ENCODE measurements around the gene UPK2. TPM values are rescaled to one million over a fixed set of nuclear protein-coding genes. Genes with fewer than 3 reads are reported as not detected.
"Not testable (repeated sequence)": the region's sequence is repeated elsewhere in the genome, so short reads cannot be mapped to it uniquely, and the experiment has no call there.

The UPK2 gene
- polyA plus RNA-seq, 1 of the 3 experiments (the other 2 are of a cell fraction), result 0.15 TPM

DNA sequence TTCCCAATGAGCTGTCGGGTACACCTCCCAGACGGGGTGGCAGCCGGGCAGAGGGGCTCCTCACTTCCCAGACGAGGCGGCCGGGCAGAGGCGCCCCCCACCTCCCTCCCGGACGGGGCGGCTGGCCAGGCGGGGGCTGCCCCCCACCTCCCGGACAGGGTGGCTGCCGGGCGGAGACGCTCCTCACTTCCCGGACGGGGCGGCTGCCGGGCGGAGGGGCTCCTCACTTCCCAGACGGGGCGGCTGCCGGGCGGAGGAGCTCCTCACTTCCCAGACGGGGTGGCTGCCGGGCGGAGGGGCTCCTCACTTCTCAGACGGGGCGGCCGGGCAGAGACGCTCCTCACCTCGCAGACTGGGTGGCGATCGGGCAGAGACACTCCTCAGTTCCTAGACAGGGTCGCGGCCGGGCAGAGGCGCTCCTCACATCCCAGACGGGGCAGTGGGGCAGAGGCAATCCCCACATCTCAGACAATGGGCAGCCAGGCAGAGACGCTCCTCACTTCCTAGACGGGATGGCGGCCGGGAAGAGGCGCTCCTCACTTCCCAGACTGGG, 35.5 kb downstream of the UPK2 start:
- H3K27ac ChIP-seq (ENCODE audit: low read depth in 2 of 2, low read length in 1 of 2); POLR2A ChIA-PET: not testable (repeated sequence)
- 90% methylated on average over 12 of the region's 44 CpGs for WGBS (ENCODE audit: low lambda C conversion rate)

DNA sequence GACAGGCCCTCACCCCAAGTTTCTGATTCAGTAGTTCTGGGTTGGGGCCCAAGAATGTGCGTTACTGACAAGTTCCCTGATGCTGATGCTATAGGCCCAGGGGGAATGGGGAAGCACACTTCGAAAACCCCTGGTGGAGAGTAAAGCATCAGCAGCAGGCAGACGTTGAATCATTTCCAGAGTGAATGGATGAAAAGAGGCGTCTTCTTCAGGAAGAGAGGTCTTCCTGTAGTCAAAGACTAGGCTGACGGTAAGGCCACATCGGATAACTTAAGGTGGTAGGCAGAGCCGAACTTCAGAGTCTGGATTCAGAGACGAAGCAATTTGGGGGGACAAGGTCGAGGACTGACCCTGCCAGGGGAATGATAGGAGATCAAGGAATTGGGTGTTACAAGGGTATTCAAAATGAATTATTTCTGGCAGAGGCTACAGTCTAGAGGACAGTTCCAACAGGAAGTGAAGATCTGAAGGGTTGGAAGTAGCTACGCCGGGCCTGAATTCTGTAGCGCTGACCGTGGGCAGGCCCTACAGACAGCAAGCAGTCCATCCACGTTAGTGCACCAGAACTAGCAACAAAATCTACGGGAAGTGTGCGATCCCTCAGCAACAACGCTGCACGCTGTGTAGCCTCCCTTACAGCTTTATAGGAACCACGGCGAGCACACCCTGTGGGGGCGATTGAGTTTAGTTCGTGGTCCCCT, 41.0 kb downstream of the UPK2 start:
- peak overlapping the region; percentile 26 to 67; a peak in 3 of 4 replicates for H3K27ac ChIP-seq (ENCODE audit: low read depth in 2 of 2, low read length in 1 of 2)
- peaks cover 23% of the 10 kb centered on the region for H3F3A ChIP-seq (replicated peaks; ENCODE audit: insufficient read depth)
- CTCF ChIA-PET, result interaction anchor here (0.6 to 4.1 kb wide), 8 partner anchors 15 to 307 kb away, joined by 3 to 13 read pairs (median 4); partner anchors contain the start of genes BCL9L and UPK2
- H3K36me3 ChIP-seq (replicated peaks in 1 of 2; ENCODE audit: control insufficient read depth in 1 of 2, insufficient read depth in 2 of 2, low read length in 1 of 2), result peaks cover 3 to 24% of the 10 kb centered on the region in 2 experiments
- no peaks in the 10 kb centered on the region for H3K9me3 ChIP-seq
- H3K9ac ChIP-seq, result peak overlapping the region; percentile 78
- H3K4me1 ChIP-seq (ENCODE audit: control insufficient read depth in 1 of 2, insufficient read depth in 2 of 2, low read depth in 1 of 2, low read length in 1 of 2), result peaks cover 5 to 16% of the 10 kb centered on the region in 2 experiments; a peak in 3 of 4 replicates
- TF ChIP-seq CHD2 (IDR thresholded peaks at IDR 0.05; ENCODE audit: low read length, partially characterized antibody) (no peak), GABPA (IDR thresholded peaks at IDR 0.05; ENCODE audit: low read depth) (peak; percentile 13; the same call in 1 of the 2 replicates)
- TF ChIP-seq, protein P1, sequence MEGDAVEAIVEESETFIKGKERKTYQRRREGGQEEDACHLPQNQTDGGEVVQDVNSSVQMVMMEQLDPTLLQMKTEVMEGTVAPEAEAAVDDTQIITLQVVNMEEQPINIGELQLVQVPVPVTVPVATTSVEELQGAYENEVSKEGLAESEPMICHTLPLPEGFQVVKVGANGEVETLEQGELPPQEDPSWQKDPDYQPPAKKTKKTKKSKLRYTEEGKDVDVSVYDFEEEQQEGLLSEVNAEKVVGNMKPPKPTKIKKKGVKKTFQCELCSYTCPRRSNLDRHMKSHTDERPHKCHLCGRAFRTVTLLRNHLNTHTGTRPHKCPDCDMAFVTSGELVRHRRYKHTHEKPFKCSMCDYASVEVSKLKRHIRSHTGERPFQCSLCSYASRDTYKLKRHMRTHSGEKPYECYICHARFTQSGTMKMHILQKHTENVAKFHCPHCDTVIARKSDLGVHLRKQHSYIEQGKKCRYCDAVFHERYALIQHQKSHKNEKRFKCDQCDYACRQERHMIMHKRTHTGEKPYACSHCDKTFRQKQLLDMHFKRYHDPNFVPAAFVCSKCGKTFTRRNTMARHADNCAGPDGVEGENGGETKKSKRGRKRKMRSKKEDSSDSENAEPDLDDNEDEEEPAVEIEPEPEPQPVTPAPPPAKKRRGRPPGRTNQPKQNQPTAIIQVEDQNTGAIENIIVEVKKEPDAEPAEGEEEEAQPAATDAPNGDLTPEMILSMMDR (IDR thresholded peaks at IDR 0.05), result peak; percentile 47
- peak overlapping the region; percentile 98 for H3K4me2 ChIP-seq
- H3K4me3 ChIP-seq (ENCODE audit: low read depth in 2 of 2, low read length in 1 of 2), result peak overlapping the region; percentile 77 to 97
- 24% methylated on average over 16 of the region's 22 CpGs for WGBS (ENCODE audit: low lambda C conversion rate)
- peaks cover 51% of the 10 kb centered on the region for H3K79me2 ChIP-seq (ENCODE audit: insufficient read depth)
- peak; percentile 66 for DNase-seq
- POLR2A ChIA-PET, result interaction anchor here (1.0 to 1.6 kb wide), 3 partner anchors 8 to 206 kb away, joined by 3 to 5 read pairs (median 3); partner anchors contain the start of gene DDX6
- H3K9me2 ChIP-seq, result no peaks in the 10 kb centered on the region
- no peaks in the 10 kb centered on the region for H4K20me1 ChIP-seq (ENCODE audit: insufficient read depth)
- H2AFZ ChIP-seq (ENCODE audit: low read depth), result peak overlapping the region; percentile 99
- H3K27me3 ChIP-seq (ENCODE audit: insufficient read depth), result no peaks in the 10 kb centered on the region

More for the DNA sequence above, 35.5 kb downstream of the UPK2 start:
- H3K9me3 ChIP-seq; CTCF ChIA-PET; DNase-seq; H3K27me3 ChIP-seq (ENCODE audit: insufficient read depth); H3F3A ChIP-seq (replicated peaks; ENCODE audit: insufficient read depth); H3K4me2 ChIP-seq; H4K20me1 ChIP-seq (ENCODE audit: insufficient read depth); H3K9ac ChIP-seq; H3K36me3 ChIP-seq (replicated peaks in 1 of 2; ENCODE audit: control insufficient read depth in 1 of 2, insufficient read depth in 2 of 2, low read length in 1 of 2); H3K79me2 ChIP-seq (ENCODE audit: insufficient read depth); H3K9me2 ChIP-seq; H3K4me1 ChIP-seq (ENCODE audit: control insufficient read depth in 1 of 2, insufficient read depth in 2 of 2, low read depth in 1 of 2, low read length in 1 of 2); H2AFZ ChIP-seq (ENCODE audit: low read depth); H3K4me3 ChIP-seq (ENCODE audit: low read depth in 2 of 2, low read length in 1 of 2): not testable (repeated sequence)

DNA sequence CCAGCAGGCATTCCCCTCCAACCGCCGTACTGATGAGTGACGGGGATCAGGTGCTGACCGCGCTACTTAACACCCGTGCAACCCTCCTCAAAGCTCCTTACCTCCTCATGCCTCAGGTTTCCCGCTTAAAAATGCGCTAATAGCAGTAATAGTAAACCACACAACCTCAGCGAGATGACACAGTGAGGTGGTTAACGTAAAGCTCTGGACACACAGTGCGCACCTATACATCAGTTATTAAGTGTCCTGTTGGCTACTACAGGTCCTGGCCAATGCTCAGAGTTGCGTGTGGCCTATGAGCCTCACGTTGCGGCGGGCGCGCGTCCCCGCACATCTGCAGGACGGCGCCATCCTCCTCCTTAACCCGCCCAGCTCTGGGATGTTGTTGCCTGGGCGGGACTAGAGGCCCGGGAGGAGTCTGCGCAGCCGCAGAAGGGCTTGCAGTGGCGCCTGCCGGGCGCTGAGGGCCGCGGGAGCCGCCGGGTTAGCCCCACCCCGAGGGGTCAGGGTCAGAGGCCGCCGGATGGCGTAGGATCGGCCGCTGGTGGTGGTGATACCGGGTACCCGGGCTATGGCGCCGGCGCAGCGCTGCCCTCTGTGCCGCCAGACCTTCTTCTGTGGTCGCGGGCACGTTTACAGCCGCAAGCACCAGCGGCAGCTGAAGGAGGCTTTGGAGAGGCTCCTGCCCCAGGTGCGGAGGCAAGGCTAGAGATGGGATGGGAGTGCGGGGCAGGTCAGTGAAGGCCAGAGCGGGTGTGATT, 41.7 kb downstream of the UPK2 start, which contains the start of gene CENATAC:
Gene CENATAC, plus strand, starts transcription at position 512 of the 761 bp plus-strand sequence. Its CDS starts 60 bp downstream, at position 572.
- H3K9me3 ChIP-seq, result no peaks in the 10 kb centered on the region
- no peaks in the 10 kb centered on the region for H3K27me3 ChIP-seq (ENCODE audit: insufficient read depth)
- H4K20me1 ChIP-seq (ENCODE audit: insufficient read depth), result no peaks in the 10 kb centered on the region
- H3K27ac ChIP-seq (ENCODE audit: low read depth in 2 of 2, low read length in 1 of 2), result peak within 1 kb of the TSS; percentile 67 to 69
- H3K36me3 ChIP-seq (replicated peaks in 1 of 2; ENCODE audit: control insufficient read depth in 1 of 2, insufficient read depth in 2 of 2, low read length in 1 of 2), result peaks cover 3 to 32% of the 10 kb centered on the region in 2 experiments
- TF ChIP-seq TAF1 (IDR thresholded peaks at IDR 0.05; ENCODE audit: borderline replicate concordance, low read depth, low read length), result peak; percentile 54; the same call in 1 of the 2 replicates
- TF ChIP-seq POLR2AphosphoS5 (IDR thresholded peaks at IDR 0.05; ENCODE audit: low read depth, low read length), result peak; percentile 88
- TF ChIP-seq NRF1 (IDR thresholded peaks at IDR 0.05; ENCODE audit: low read depth, low read length), result peak; percentile 56; the same call in 1 of the 2 replicates
- peak; percentile 53 for TF ChIP-seq CHD2 (IDR thresholded peaks at IDR 0.05; ENCODE audit: low read length, partially characterized antibody)
- TF ChIP-seq EZH2phosphoT487 (IDR thresholded peaks at IDR 0.05; ENCODE audit: borderline replicate concordance, low read depth), result no peak
- TF ChIP-seq YY1 (IDR thresholded peaks at IDR 0.05; ENCODE audit: low read depth), result peak; percentile 77
- TF ChIP-seq, protein P2, sequence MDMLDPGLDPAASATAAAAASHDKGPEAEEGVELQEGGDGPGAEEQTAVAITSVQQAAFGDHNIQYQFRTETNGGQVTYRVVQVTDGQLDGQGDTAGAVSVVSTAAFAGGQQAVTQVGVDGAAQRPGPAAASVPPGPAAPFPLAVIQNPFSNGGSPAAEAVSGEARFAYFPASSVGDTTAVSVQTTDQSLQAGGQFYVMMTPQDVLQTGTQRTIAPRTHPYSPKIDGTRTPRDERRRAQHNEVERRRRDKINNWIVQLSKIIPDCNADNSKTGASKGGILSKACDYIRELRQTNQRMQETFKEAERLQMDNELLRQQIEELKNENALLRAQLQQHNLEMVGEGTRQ (IDR thresholded peaks at IDR 0.05; ENCODE audit: borderline replicate concordance, low read depth, low read length), result no peak
- 0 out of 2 replicates have a peak, but pooled peaks have one; percentile 18 for TF ChIP-seq SIN3A (IDR thresholded peaks at IDR 0.05; ENCODE audit: borderline replicate concordance, low read depth, low read length)
- TF ChIP-seq RFX5 (IDR thresholded peaks at IDR 0.05; ENCODE audit: low read length), result no peak
- TF ChIP-seq, protein P3, sequence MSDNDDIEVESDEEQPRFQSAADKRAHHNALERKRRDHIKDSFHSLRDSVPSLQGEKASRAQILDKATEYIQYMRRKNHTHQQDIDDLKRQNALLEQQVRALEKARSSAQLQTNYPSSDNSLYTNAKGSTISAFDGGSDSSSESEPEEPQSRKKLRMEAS (IDR thresholded peaks at IDR 0.05; ENCODE audit: low read depth), result peak; percentile 72; the same call in 1 of the 2 replicates
- 0 out of 2 replicates have a peak, but pooled peaks have one; percentile 40 for TF ChIP-seq GABPA (IDR thresholded peaks at IDR 0.05; ENCODE audit: low read depth)
- peak; percentile 88 for TF ChIP-seq MXI1 (IDR thresholded peaks at IDR 0.05; ENCODE audit: low read depth, low read length)
- H3K4me1 ChIP-seq (ENCODE audit: control insufficient read depth in 1 of 2, insufficient read depth in 2 of 2, low read depth in 1 of 2, low read length in 1 of 2), result peaks cover 5 to 16% of the 10 kb centered on the region in 2 experiments; a peak in 3 of 4 replicates
- H3K4me2 ChIP-seq, result peak within 1 kb of the TSS; percentile 98
- H3K9me2 ChIP-seq, result no peaks in the 10 kb centered on the region
- ChIA-PET POLR2A (interaction anchor here (0.6 to 1.6 kb wide), 5 partner anchors 8 to 207 kb away, joined by 3 to 5 read pairs (median 3); partner anchors contain the start of gene DDX6), CTCF (interaction anchor here (0.6 to 4.1 kb wide), 6 partner anchors 14 to 308 kb away, joined by 3 to 13 read pairs (median 4); partner anchors contain the start of genes BCL9L and UPK2)
- H3K9ac ChIP-seq, result peak within 1 kb of the TSS; percentile 78
- DNase-seq, result peak; percentile 99
- H3F3A ChIP-seq (replicated peaks; ENCODE audit: insufficient read depth), result peaks cover 23% of the 10 kb centered on the region
- peak within 1 kb of the TSS; percentile 99 for H2AFZ ChIP-seq (ENCODE audit: low read depth)
- peaks cover 58% of the 10 kb centered on the region for H3K79me2 ChIP-seq (ENCODE audit: insufficient read depth)
- WGBS (ENCODE audit: low lambda C conversion rate), result 3% methylated on average over 15 of the region's 54 CpGs
- H3K4me3 ChIP-seq (ENCODE audit: low read depth in 2 of 2, low read length in 1 of 2), result peak within 1 kb of the TSS; percentile 77 to 97
